SKM-1 (cell line): Measurements from ENCODE around the gene UMOD.

Experiments
- DNase-seq: peaks from one replicate; lab custom pipeline; 2025; ENCODE audit not compliant: unreplicated experiment; lab: John Stamatoyannopoulos, UW

The UMOD gene

GRCh38 chr16:20364051-20364450 is 11.5 kb upstream of the UMOD start:
- no peak for DNase-seq

GRCh38 chr16:20363191-20363590 is 10.7 kb upstream of the UMOD start:
- no peak for DNase-seq

- DNase-seq = no peak
These were observed 7.5 kb upstream of the UMOD start for GRCh38 chr16:20359997-20360396.

- no peak for DNase-seq
These were observed 2.7 kb upstream of the UMOD start for GRCh38 chr16:20355114-20355782.

GRCh38 chr16:20353379-20353778 is 864 bp upstream of the UMOD start:
- no peak for DNase-seq

GRCh38 chr16:20349615-20350014 is 2.9 kb downstream of the UMOD start:
- DNase-seq = no peak

GRCh38 chr16:20348365-20349185 is 3.9 kb downstream of the UMOD start:
- DNase-seq = no peak

- DNase-seq = no peak
These were observed 4.7 kb downstream of the UMOD start for GRCh38 chr16:20347666-20348364.

GRCh38 chr16:20344611-20345010 is 7.9 kb downstream of the UMOD start:
- no peak for DNase-seq

- no peak for DNase-seq
These were observed 12.8 kb downstream of the UMOD start for GRCh38 chr16:20339744-20340143.

GRCh38 chr16:20336955-20337354 is 15.6 kb downstream of the UMOD start:
- no peak for DNase-seq

- DNase-seq = no peak
These were observed 18.1 kb downstream of the UMOD start for GRCh38 chr16:20334396-20334795.

GRCh38 chr16:20333120-20333519 is 19.4 kb downstream of the UMOD start:
- DNase-seq = no peak

- DNase-seq = no peak
These were observed 20.1 kb downstream of the UMOD start for GRCh38 chr16:20332411-20332810.

- no peak for DNase-seq
These were observed 20.9 kb downstream of the UMOD start for GRCh38 chr16:20331635-20332034.

- no peak for DNase-seq
These were observed 22.9 kb downstream of the UMOD start for GRCh38 chr16:20329392-20330138.

GRCh38 chr16:20327444-20328041 is 25.0 kb downstream of the UMOD start, which contains the start of gene GP2:
Gene GP2 (minus strand): TSS chr16:20327513. CDS start chr16:20326431, 1,082 bp downstream.
- no peak for DNase-seq

- no peak for DNase-seq
These were observed 26.2 kb downstream of the UMOD start for GRCh38 chr16:20326321-20326720.

- DNase-seq = no peak
These were observed 27.5 kb downstream of the UMOD start for GRCh38 chr16:20325005-20325404.

- DNase-seq = no peak
These were observed 28.9 kb downstream of the UMOD start for GRCh38 chr16:20323591-20324117.
